GM21576 (cell line): ENCODE results near the gene RAD51B.
"Not testable (repeated sequence)": the region's sequence is repeated elsewhere in the genome, so short reads cannot be mapped to it uniquely, and the experiment has no call there.

Experiments used
- ATAC-seq: cut with Tn5 transposase; IDR thresholded peaks from one replicate; pipeline ENCODE4 v1.9.1; 2021; ENCODE audit warnings: mild to moderate bottlenecking, moderate library complexity; ENCODE audit not compliant: unreplicated experiment

Gene RAD51B

DNA sequence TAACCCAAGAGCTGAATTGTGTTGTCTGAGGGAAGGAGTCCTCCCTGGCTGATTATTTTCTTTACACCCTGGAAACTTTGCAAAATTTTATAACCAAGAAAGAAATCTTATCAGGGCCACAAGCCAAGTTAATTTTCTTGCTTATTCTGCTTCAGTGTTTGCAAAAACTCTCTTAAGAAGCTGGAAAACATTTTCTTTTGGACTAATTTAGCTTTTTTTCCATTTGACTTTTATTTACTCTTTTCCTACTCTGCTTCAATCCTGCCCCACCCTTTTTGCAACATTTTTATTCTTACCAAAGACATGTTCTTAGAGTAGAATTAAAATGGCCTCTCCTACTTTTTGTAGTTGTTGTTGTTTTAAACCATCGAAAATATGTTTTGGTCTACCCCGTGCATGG is 594.5 kb downstream of the RAD51B start:
- ATAC-seq: no peak

DNA sequence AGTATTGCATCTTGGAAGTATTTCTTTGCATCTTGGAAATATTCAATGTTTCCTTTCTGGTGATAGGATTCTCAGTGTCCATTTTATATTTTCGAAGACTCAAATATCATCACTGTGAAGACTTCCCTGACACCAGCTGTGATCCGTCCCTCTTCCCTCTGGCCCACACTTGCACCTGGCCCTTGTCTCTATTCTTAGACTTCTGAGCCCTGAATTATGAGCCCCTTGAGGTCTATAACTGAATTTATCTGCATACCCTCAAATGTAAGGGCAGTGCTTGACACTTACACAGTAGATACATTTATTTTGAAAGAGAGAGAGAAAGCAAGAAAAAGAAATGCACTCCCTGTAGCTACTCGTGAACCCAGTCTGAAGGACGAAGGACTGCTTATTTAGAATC is 596.6 kb downstream of the RAD51B start:
- no peak for ATAC-seq

DNA sequence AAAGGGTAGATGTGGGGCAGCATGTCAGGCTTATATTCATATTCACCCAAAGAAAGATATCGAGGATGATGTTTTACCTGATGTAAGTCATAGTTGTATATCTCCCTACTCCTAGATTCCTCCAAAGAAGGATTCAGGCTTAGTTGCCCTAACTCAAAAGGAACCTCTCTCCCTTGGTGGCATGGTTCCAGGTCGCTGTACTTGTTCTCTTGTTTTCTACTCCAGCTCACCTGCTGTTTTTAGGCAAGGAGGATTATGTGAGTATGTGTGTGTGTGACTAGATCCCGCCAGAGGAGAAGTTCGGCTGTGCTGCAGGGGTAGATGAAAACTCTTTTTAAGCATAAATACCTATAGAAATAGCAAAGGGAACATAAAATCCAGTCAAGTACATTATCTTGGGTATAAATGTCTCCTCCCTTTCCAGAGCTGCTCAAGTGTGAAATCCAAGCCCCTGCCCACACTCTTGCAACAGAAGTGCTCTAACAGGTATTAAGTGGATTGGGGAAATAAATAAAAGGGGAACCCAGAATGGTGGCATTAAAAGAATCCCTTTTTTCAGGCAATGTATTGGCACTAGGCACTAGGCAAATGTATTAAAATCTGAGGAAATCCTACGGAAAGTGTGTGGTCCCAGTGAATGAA is 597.6 kb downstream of the RAD51B start:
- no peak for ATAC-seq

DNA sequence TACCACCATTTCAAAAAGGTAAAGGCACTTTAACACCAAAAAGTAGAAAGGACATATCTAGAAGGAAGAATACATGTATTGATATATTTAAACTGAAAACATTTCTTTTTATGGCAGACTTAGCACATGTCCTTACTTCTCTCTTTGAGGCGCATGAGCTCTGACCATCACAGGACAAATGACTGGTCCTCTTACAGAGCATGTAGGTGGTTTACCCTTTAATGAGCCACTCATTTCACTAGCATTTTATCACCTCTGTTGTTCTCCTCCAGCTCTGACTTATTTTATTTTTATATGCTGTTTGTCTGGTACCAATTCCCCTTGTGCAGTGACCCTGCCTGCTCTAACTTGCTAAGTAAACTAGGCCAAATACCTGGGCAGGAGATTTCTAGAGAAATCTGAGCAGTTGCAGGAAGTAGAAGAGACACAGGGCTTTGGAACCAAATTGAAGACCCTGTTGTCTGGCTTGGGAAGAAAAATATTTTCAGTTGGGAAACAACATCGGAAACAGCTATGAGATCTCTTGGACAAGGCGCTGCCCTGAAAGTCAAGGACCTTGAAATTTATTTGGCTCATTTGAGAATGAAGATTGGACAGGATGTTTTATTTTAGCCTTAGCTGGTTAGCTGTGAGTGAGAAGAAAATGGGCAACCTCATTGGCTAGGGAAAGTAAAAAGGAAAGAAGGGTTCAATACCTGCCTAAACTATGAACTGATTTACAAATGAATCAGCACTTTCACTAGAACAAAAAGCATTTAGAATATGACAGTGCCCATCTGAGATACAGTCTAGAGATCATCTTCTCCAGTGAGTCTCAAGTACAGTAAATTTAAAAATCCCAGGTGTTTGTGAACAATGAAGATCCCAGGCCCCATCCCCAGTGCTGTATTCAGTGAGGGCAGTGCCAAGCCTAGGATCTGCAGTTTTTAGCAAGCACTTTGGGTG is 598.9 kb downstream of the RAD51B start:
- no peak for ATAC-seq

DNA sequence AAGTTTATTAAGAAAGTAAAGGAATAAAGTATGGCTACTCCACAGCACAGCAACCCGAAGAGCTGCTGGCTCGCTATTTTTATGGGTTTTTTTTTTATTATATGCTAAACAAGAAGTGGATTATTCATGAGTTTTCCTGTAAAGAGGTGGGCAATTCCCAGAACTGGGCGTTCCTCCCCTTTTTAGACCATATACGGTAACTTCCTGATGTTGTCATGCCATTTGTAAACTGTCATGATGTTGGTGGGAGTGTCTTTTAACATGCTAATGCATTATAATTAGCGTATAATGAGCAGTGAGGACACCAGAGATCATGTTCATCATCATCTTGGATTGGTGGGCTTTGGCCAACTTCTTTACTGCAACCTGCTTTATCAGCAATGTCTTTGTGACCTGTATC is 600.8 kb downstream of the RAD51B start:
- ATAC-seq: no peak

DNA sequence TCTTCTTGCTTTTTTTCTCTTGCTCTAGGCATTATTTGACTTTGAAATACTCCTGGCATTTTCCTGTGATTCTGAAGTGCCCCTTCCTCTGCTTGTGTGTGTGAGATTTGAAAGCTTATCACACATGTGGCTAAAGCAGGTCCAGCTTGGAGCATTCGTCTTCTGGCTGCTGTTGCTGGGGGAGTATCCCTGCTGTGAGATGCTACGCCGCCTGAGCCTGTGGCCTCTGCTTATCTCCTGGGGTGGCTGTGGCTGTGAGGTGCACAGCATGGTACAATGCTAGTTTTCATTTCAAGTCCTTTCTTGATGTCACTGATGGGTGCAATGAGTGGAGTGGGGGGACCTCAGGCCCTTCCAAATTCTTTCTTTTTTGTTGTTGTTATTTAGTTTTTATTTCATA is 601.5 kb downstream of the RAD51B start:
- no peak for ATAC-seq

DNA sequence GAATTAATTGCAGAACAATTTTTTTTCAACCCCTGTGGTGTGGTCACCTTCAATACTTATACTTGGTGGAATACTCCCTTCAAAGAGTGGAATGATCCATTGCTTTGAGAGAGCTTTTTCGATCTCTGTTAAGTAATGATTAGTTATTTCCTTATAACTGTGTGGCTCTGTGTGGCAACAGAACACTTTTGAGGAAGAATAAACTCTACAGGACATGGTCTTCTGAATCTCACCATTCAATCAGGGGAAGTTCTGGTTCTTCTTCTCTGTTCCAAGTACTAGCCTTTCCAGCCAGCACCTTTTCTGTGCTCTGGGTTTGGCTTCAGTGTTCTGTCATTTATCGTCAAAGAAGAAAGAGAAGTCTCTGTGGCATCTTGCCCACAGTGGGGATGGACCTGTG is 604.1 kb downstream of the RAD51B start:
- no peak for ATAC-seq

DNA sequence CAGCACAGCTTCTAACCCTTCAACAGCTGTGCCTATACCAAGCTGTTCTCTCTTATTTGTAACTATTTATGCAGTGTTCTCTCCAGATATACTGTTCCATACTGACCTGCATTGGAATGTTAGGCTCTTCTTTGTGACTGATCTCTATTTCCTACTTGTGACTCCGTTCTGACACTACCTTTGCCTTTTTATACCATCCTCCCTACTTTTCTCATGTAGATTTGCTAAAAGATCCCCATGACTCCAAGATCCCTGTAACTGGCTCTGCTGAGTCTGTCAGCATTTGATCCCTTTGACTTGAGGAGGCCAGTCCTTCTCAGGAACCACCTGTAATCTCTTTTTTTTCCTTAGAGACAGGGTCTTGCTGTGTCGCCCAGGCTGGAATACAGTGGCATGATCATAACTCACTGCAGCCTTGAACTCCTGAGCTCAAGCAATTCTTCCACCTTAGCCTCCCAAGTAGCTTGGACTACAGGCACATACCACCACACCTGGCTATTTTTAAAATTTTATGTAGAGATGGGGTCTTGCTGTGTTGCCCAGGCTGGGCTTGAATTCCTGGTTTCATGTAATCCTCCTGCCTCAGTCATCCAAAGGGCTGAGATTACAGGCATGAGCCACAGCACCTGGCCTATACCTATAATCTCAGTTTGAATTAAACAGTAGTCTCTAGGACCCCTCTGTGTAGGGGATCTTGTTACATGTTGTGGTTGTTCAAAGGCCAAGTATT is 605.0 kb downstream of the RAD51B start:
- no peak for ATAC-seq

DNA sequence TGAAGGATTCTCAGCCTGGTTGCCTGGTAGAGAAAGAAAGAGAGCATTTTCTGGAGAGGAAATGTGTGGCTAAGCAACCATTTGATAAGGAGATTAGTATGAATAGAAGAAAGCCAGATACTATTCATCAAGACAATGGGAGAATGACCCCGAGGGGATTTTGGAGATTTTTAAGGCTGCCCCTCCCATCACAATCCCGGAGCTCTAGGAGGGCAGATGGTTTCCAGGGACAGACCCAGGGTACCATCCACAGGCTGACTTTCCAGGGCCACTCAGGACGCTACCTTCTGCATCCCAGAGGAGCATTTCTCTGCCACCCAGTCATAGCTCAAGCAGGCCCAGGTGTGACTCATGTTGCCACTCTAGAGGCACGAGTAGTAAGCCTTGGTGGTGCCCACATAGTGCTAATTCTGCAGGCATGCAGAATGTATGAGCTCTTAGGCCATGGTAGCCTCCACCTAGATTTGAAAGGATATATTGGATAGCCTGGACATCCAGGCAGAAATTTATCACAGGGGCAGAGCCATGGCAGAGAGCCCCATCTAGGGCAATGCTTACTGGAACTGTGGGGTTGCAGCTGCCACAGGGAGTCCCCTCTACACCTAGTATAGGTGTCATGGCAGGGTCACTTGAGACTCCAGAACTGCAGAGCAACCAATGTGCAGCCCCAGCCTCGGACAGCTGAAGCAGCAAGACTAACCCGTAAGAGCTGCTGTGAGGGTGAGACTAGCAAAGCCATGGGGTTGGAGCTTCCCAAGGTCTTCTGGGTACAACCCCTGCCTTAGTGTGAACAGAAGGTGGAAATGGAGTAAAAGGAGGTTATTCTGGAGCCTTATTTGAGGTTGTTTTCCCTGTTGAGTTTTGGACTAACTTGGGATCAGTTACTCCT is 607.3 kb downstream of the RAD51B start:
- no peak for ATAC-seq

DNA sequence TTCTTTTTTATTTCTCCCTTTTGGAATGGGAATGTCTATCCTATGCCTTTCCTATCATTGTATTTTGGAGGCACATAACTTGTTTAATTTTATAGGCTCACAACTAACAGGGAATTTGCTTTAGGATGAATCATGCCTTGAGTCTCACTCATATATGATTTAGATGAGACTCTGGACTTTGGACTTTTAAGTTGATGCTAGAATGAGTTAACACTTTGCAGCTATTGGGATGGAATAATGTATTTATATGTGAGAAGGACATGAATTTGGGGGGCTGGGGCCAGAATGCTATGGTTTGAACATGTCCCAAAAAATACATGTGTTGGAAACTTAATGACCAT is 607.9 kb downstream of the RAD51B start:
- no peak for ATAC-seq

DNA sequence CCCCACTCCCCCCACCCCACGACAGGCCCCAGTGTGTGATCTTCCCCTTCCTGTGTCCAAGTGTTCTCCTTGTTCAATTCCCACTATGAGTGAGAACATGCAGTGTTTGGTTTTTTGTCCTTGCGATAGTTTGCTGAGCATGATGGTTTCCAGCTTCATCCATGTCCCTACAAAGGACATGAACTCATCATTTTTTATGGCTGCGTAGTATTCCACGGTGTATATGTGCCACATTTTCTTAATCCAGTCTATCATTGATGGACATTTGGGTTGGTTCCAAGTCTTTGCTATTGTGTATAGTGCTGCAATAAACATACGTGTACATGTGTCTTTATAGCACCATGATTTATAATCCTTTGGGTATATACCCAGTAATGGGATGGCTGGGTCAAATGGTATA is 609.3 kb downstream of the RAD51B start:
- ATAC-seq: not testable (repeated sequence)

DNA sequence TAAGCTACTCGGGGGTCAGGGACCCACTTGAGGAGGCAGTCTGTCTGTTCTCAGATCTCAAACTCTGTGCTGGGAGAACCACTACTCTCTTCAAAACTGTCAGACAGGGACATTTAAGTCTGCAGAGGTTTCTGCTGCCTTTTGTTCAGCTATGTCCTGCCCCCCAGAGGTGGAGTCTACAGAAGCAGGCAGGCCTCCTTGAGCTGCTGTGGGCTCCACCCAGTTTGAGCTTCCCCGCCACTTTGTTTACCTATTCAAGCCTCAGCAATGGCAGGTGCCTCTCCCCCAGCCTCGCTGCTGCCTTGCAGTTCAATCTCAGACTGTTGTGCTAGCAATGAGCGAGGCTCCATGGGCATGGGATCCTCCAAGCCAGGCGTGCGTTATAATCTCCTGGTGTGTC is 614.6 kb downstream of the RAD51B start:
- not testable (repeated sequence) for ATAC-seq

DNA sequence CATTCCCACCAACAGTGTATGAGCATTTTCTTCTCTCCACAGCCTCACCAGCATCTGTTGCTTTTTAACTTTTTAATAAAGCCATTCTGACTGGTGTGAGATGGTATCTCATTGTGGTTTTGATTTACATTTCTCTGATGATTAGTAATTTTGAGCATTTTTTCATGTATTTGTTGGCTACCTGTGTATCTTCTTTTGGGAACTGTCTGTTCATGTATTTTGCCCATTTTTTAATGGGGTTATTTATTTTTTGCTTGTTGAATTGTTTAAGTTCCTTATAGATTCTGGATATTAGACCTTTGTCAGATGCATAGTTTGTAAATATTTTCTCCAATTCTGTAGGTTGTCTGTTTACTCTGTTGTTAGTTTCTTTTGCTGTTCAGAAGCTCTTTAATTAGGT is 616.1 kb downstream of the RAD51B start:
- not testable (repeated sequence) for ATAC-seq

DNA sequence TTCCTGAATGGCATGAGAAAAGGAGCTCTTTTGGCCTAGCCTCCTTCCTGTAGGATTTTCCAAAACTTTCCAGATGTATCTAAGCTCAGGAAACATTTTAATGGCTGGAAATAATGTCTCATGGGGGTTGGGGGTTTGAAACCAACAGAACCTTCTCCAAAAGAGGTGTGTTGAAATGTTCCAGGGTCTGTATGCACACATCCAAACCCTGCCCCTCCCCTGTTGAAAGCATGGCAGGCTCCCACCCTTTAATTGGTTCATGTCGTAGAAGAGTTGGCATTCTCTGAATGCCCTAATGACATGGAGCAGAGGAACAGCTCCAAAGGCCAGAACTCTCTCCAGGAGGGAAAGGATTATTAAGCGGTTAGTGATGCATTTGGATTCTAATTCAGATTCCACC is 620.1 kb downstream of the RAD51B start:
- ATAC-seq: no peak

DNA sequence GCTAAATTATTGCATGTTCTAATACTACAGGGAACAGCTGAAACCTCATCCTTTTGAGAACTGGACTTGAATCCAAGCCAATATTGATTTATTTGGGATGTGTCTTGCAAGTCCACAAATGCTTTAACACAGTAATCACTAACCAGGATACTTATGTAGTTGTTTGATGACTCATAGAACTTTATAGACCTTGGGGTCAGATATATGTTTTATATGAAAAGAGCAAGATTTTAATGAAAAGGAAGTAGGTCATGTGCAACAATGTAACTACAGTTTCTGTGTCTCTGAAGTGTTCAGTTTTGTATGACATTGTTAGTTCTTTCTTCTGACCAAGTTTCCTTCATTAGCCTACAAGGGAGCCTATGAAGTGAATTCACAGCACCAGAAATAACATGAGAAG is 621.2 kb downstream of the RAD51B start:
- no peak for ATAC-seq

DNA sequence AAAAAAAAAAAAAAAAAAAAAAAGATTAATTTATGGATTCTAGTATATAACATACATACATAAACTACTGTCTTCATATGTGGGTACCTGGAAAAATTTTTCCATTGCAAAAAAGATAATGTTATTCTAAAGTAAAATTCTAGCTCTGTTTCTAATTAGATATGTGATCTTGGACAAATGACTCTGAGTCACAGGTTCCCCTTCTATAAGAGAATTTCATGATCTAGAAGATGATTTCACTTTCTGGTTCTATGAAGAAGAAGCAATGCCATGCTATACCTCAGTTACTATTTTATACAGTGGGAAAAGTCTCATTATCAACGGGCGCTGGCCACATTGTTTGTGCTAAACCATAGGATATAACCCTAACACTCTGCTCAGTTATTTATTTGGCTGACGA is 622.0 kb downstream of the RAD51B start:
- ATAC-seq: no peak

DNA sequence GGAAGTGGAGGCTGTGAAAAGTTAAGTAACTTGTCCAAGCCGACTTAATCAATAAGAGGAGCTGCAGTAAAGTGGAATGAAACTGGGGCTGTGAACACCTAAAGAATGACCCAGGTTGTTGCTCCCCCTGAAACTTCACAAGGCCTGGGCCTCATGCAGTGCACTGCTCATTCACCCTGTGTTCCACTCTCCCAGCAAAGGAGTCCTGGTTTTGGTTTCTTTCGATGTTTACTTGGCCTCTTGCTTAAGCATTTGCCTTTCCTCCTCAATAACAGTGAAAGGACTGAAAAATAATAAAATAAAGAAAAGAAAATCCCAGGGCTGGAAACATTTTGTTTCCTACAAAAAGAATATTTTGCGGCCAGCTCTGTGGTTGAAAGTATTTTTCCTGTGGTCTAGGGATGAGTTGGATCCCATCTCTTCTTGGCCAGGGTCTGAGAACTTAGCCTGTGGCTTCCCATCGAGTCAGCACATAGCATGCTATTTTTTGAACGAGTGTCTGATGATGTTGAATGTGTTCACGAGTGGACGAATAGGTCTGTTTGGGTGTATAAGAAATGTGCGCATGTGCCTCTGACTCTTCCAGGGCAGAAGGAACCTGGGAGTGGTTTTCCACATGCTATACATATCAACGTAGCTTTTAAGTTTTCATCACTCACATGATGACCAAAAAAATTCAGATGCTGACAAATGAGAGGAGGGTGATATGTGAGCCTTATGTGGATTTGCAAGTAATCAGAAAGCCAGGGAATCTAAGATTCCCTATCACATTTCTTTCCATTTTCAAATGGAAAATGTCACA is 623.5 kb downstream of the RAD51B start:
- no peak for ATAC-seq

DNA sequence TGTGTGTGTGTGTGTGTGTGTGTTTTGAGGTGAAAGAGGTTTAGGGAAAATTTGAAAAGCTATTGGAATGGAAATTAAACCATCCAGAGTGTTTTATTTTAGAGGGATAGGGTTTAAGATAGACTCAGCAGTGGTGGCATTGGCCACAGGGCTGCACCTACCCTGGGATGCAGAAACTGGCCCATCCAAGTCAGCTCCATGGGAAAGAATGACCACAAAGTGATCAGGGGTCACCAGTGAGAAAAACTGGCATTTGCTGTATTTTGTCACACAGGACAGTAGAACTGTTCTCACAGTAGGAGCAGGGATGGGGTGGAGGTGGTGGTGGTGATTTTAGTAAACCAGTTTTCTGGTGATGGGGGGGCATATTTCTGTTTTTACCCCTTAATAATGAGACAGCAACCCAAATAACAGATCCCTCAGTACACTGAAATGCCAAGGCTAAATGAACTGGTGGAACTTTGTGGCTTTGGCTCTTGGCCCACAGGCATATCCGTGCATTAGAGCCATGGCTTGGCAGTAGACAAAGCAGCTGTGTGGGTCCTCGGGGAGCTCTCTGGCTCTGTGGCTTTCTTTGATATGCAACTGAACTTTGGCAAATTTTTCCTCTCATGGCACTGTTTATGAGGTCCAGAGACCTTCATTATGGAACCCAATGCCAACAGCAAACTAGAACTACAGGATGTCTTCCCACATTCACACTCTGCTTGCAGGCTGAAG is 625.0 kb downstream of the RAD51B start:
- no peak for ATAC-seq
